Nephron (organoid): ENCODE results near the gene C2CD3.

Experiments used
- H3K27ac Mint-ChIP-seq, 3 experiments: 2 replicates each; pipeline ENCODE4 v1.8.0; 2020; ENCODE audit warnings: mixed read lengths in 3 of 3, mild to moderate bottlenecking in 2 of 3, moderate library complexity in 1 of 3
- H3K27me3 Mint-ChIP-seq: 2 replicates; pipeline ENCODE4 v1.8.0; 2021; ENCODE audit warnings: low read depth, mild to moderate bottlenecking, moderate library complexity, mixed read lengths
- H3K36me3 Mint-ChIP-seq: 2 replicates; pipeline ENCODE4 v1.8.0; 2020; ENCODE audit warnings: low read depth, mixed read lengths
- H3K4me1 Mint-ChIP-seq: 2 replicates; pipeline ENCODE4 v1.8.0; 2020; ENCODE audit warnings: mixed read lengths
- H3K4me3 Mint-ChIP-seq, 3 experiments: 2 replicates each; pipeline ENCODE4 v1.8.0; 2020; ENCODE audit warnings: mild to moderate bottlenecking in 3 of 3, mixed read lengths in 3 of 3, moderate library complexity in 2 of 3
- H3K9me3 Mint-ChIP-seq: 2 replicates; pipeline ENCODE4 v1.8.0; 2020; ENCODE audit warnings: mixed read lengths
- TF ChIP-seq, protein P1 (sequence below), 3 experiments: fragments of 200-600 bp; sonication (generic); IDR thresholded peaks; one replicate each; pipeline ENCODE4 v1.5.0; 2021; ENCODE audit warnings: antibody characterized with exemption in 3 of 3; ENCODE audit not compliant: unreplicated experiment in 3 of 3

C2CD3 gene

GRCh38 chr11:74009230-74009547 is 161.6 kb downstream of the C2CD3 start:
- Mint-ChIP-seq H3K27me3 (no peaks in the 10 kb centered on the region), H3K4me3 (no peak overlapping the region), H3K27ac (no peak overlapping the region), H3K9me3 (no peaks in the 10 kb centered on the region), H3K4me1 (peaks cover 9% of the 10 kb centered on the region), H3K36me3 (peaks cover 4% of the 10 kb centered on the region)
- TF ChIP-seq, protein P1, sequence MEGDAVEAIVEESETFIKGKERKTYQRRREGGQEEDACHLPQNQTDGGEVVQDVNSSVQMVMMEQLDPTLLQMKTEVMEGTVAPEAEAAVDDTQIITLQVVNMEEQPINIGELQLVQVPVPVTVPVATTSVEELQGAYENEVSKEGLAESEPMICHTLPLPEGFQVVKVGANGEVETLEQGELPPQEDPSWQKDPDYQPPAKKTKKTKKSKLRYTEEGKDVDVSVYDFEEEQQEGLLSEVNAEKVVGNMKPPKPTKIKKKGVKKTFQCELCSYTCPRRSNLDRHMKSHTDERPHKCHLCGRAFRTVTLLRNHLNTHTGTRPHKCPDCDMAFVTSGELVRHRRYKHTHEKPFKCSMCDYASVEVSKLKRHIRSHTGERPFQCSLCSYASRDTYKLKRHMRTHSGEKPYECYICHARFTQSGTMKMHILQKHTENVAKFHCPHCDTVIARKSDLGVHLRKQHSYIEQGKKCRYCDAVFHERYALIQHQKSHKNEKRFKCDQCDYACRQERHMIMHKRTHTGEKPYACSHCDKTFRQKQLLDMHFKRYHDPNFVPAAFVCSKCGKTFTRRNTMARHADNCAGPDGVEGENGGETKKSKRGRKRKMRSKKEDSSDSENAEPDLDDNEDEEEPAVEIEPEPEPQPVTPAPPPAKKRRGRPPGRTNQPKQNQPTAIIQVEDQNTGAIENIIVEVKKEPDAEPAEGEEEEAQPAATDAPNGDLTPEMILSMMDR (IDR thresholded peaks at IDR 0.05; ENCODE audit: unreplicated experiment in 3 of 3): no peak

DNA sequence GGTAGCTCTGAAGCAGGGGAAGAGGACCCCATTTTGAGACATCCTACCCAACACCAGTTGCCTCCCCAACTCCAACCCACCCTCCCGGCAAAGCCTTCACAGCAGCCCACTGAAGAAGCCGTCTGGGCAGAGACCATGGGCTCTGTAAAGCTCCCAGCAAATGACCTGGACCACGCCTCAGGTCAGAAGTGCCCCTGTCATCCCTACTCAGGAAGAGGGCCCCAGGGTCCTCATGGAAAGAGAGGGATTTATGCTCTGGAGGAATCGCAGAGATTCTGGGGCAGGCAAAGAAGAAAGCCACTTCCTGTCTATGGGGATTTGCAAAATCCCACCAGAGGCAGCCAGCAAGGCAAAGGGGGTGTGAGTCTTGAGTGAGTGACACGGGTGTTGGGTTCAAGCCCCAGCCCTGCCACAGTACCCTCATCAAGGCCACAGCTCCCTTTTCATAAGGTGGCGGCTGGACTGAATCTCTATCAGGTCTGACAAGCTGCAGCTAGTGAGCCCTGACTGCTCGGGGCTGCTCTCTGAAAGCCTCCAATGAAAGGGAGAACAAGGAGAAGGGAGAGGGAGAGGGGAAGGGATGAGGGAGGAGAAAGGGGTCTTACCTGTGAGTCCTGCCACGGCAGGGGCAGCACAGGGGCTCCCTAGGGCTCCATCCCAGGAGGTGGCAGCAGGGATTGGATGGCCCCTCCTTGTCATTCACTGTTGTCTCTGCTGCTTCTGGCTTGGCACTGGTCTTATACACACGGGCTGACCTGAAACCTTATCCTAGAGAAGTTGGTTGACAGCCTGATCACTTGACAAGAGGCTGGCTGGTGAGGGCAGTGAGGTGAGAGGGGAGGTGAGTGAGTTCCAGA is 162.2 kb downstream of the C2CD3 start, which contains the start of gene UCP3:
Gene UCP3, minus strand, starts transcription at position 713 of the 857 bp plus-strand sequence. CDS start 2,043 bp downstream, outside the sequence.
- Mint-ChIP-seq H3K27me3 (no peaks in the 10 kb centered on the region), H3K36me3 (peaks cover 9% of the 10 kb centered on the region), H3K27ac (no peak within 1 kb of the TSS), H3K9me3 (no peaks in the 10 kb centered on the region), H3K4me3 (no peak within 1 kb of the TSS), H3K4me1 (peaks cover 9% of the 10 kb centered on the region)
- TF ChIP-seq, protein P1 (IDR thresholded peaks at IDR 0.05; ENCODE audit: unreplicated experiment in 3 of 3): no peak

DNA sequence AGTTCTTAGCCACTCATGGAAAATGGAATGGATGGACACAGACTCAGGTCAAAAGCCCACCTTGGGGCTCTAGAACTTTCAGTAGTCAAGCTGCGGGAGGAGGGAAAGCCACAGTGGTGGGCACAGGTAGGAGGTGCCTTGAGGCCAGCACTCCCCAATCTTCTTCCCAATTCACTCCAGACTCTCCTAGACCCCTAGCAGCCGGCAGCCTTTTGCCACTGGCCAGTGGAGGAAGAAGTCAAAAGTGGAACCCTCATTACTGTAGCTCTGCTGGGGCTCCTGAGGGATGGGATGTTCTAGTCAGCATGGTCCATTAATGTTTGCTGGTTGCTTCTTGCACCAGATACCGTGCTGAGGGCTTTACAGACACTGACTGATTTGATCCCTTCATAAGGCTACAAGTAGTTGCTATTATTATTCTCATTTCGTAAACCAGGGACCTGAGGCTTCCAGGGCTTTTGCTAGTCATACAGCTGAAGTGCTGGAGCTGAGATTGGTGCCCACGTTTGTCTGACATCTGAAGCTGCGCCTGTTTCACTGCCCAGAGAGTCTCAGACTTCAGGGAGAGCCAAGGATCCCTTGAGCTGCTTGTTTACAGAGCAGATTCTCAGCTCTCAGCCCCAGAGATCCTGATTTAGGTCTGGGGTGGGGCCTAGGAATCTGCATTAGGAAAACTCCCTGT is 163.0 kb downstream of the C2CD3 start:
- Mint-ChIP-seq H3K27ac (no peak overlapping the region), H3K4me1 (peaks cover 9% of the 10 kb centered on the region), H3K4me3 (no peak overlapping the region), H3K36me3 (peaks cover 15% of the 10 kb centered on the region), H3K9me3 (no peaks in the 10 kb centered on the region), H3K27me3 (no peaks in the 10 kb centered on the region)
- TF ChIP-seq, protein P1 (IDR thresholded peaks at IDR 0.05; ENCODE audit: unreplicated experiment in 3 of 3): no peak

GRCh38 chr11:74006743-74007304 is 164.0 kb downstream of the C2CD3 start:
- no peak overlapping the region for H3K4me3 Mint-ChIP-seq
- H3K27ac Mint-ChIP-seq: peak overlapping the region in 2 of 3 experiments; percentile 31 to 44
- no peaks in the 10 kb centered on the region for H3K9me3 Mint-ChIP-seq
- TF ChIP-seq, protein P1 (IDR thresholded peaks at IDR 0.05; ENCODE audit: unreplicated experiment in 3 of 3): no peak
- peaks cover 9% of the 10 kb centered on the region for H3K4me1 Mint-ChIP-seq
- peaks cover 12% of the 10 kb centered on the region for H3K36me3 Mint-ChIP-seq
- no peaks in the 10 kb centered on the region for H3K27me3 Mint-ChIP-seq

GRCh38 chr11:74005721-74006517 is 164.9 kb downstream of the C2CD3 start:
- no peaks in the 10 kb centered on the region for H3K9me3 Mint-ChIP-seq
- peaks cover 16% of the 10 kb centered on the region for H3K36me3 Mint-ChIP-seq
- no peaks in the 10 kb centered on the region for H3K27me3 Mint-ChIP-seq
- H3K27ac Mint-ChIP-seq: peak overlapping the region in 1 of 3 experiments; percentile 44
- no peak overlapping the region for H3K4me3 Mint-ChIP-seq
- peaks cover 9% of the 10 kb centered on the region for H3K4me1 Mint-ChIP-seq
- TF ChIP-seq, protein P1 (IDR thresholded peaks at IDR 0.05; ENCODE audit: unreplicated experiment in 3 of 3): no peak
